PC-3 (cell line): ENCODE measurements around the gene TNP2. TPM values are rescaled to one million over a fixed set of nuclear protein-coding genes. Genes with fewer than 3 reads are reported as not detected.

Experiments
- ATAC-seq: fragments of 200-7000 bp; cut with Tn5 transposase; 2 replicates; pipeline ENCODE4 v1.9.1; 2020; ENCODE audit warnings: mild to moderate bottlenecking, moderate library complexity
- BruUV-seq: library from RNA; stranded (reverse); fragments of 400-500 nt; replicated peaks from 2 replicates; lab custom pipeline; 2021; lab: Mats Ljungman, UMichigan
- CTCF ChIA-PET: fragments of 300-600 bp; sonication (Branson Sonifier 250); formaldehyde crosslinking; loops from one replicate; lab custom pipeline; 2022; ENCODE audit warnings: antibody characterized with exemption; lab: Charles Lee
- POLR2A ChIA-PET: fragments of 300-600 bp; sonication (Branson Sonifier 250); formaldehyde crosslinking; loops from one replicate; lab custom pipeline; 2022; ENCODE audit warnings: antibody characterized with exemption; ENCODE audit not compliant: unreplicated experiment; lab: Charles Lee
- DNase-seq: peaks from one replicate; pipeline ENCODE4 v3.0.0-alpha.2; 2015
- H2AFZ ChIP-seq: fragments of 300-600 bp; sonication (generic); 2 replicates; pipeline ENCODE4 v1.6.0; 2016; ENCODE audit warnings: antibody characterized with exemption, low read length
- H3F3A ChIP-seq: fragments of 300-600 bp; sonication (generic); one replicate; pipeline ENCODE4 v1.6.0; 2017; ENCODE audit warnings: antibody characterized with exemption, low read length, control low read depth, mild to moderate bottlenecking; ENCODE audit not compliant: unreplicated experiment
- H3K27ac ChIP-seq: fragments of 300-600 bp; sonication (generic); 2 replicates; pipeline ENCODE4 v1.5.1; 2016; ENCODE audit warnings: mild to moderate bottlenecking, low read length
- H3K27me3 ChIP-seq: fragments of 300-600 bp; sonication (generic); 2 replicates; pipeline ENCODE4 v1.6.1; 2016; ENCODE audit warnings: low read length, mixed read lengths
- H3K36me3 ChIP-seq: fragments of 300-600 bp; sonication (generic); 2 replicates; pipeline ENCODE4 v1.6.1; 2016; ENCODE audit warnings: low read depth, mixed run types, low read length, mixed read lengths
- H3K4me1 ChIP-seq: fragments of 300-600 bp; sonication (generic); 2 replicates; pipeline ENCODE4 v1.5.1; 2016; ENCODE audit warnings: low read length; ENCODE audit not compliant: insufficient read depth
- H3K4me2 ChIP-seq: fragments of 300-600 bp; sonication (generic); 2 replicates; pipeline ENCODE4 v1.6.0; 2016; ENCODE audit warnings: low read length
- H3K4me3 ChIP-seq: fragments of 300-600 bp; sonication (generic); 2 replicates; pipeline ENCODE4 v1.5.1; 2016; ENCODE audit warnings: mild to moderate bottlenecking, low read length, mixed read lengths
- H3K79me2 ChIP-seq: fragments of 300-600 bp; sonication (generic); 2 replicates; pipeline ENCODE4 v1.6.1; 2017; ENCODE audit warnings: low read length, mixed read lengths
- H3K9ac ChIP-seq: fragments of 300-600 bp; sonication (generic); 2 replicates; pipeline ENCODE4 v1.6.0; 2016; ENCODE audit warnings: mild to moderate bottlenecking, low read length
- H3K9me2 ChIP-seq: fragments of 300-600 bp; sonication (generic); replicated peaks from 2 replicates; pipeline ENCODE4 v1.6.1; 2016; ENCODE audit warnings: mixed run types, low read length, mixed read lengths
- H3K9me3 ChIP-seq: fragments of 300-600 bp; sonication (generic); 2 replicates; pipeline ENCODE4 v1.6.1; 2016; ENCODE audit warnings: low read length, mixed read lengths
- H4K20me1 ChIP-seq: fragments of 300-600 bp; sonication (generic); 2 replicates; pipeline ENCODE4 v1.6.1; 2016; ENCODE audit warnings: low read length, mixed read lengths
- EZH2 ChIP-seq: fragments of 300-600 bp; sonication (generic); IDR thresholded peaks from one replicate; pipeline ENCODE4 v1.6.1; 2017; ENCODE audit warnings: antibody characterized with exemption, mild to moderate bottlenecking, low read length; ENCODE audit not compliant: unreplicated experiment
- EZH2phosphoT487 ChIP-seq: fragments of 300-600 bp; sonication (generic); IDR thresholded peaks from 2 replicates; pipeline ENCODE4 v1.6.1; 2018; ENCODE audit warnings: mild to moderate bottlenecking, antibody characterized with exemption, low read length, borderline replicate concordance
- intact Hi-C: fragments of 100-400 bp; cut with micrococcal nuclease; formaldehyde crosslinking; loops from 2 replicates; pipeline ENCODE4 v1.9.0; 2023
- total RNA-seq: library from RNA; depleted of rRNA; stranded (reverse); fragments of >200 nt; gene quantifications from 2 replicates; pipeline ENCODE4 v1.2.3, GENCODE V29; 2014
- TF ChIP-seq, protein P1 (sequence below): fragments of 300-600 bp; sonication (generic); conservative IDR thresholded peaks from 2 replicates; pipeline ENCODE4 v1.5.1; 2017; ENCODE audit warnings: antibody characterized with exemption, low read depth, mild to moderate bottlenecking, low read length

The TNP2 gene
- total RNA-seq, 1 experiment from 2014 or later, result not detected

GRCh38 chr16:11260596-11260966 lies 8.5 kb downstream of the TNP2 start:
- ChIA-PET CTCF (no interaction called here), POLR2A (no interaction called here)
- no peak overlapping the region for H2AFZ ChIP-seq
- H3K9ac ChIP-seq, result no peak overlapping the region
- H3K27me3 ChIP-seq, result no peaks in the 10 kb centered on the region
- H3F3A ChIP-seq, result no peaks in the 10 kb centered on the region
- H3K9me2 ChIP-seq, result no peaks in the 10 kb centered on the region
- H3K36me3 ChIP-seq, result no peaks in the 10 kb centered on the region
- no peaks in the 10 kb centered on the region for H4K20me1 ChIP-seq
- no peak for TF ChIP-seq EZH2
- TF ChIP-seq EZH2phosphoT487, result no peak
- TF ChIP-seq, protein P1, sequence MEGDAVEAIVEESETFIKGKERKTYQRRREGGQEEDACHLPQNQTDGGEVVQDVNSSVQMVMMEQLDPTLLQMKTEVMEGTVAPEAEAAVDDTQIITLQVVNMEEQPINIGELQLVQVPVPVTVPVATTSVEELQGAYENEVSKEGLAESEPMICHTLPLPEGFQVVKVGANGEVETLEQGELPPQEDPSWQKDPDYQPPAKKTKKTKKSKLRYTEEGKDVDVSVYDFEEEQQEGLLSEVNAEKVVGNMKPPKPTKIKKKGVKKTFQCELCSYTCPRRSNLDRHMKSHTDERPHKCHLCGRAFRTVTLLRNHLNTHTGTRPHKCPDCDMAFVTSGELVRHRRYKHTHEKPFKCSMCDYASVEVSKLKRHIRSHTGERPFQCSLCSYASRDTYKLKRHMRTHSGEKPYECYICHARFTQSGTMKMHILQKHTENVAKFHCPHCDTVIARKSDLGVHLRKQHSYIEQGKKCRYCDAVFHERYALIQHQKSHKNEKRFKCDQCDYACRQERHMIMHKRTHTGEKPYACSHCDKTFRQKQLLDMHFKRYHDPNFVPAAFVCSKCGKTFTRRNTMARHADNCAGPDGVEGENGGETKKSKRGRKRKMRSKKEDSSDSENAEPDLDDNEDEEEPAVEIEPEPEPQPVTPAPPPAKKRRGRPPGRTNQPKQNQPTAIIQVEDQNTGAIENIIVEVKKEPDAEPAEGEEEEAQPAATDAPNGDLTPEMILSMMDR, result no peak
- peaks cover 4% of the 10 kb centered on the region for H3K4me1 ChIP-seq
- peaks cover under 1% of the 10 kb centered on the region; the same call in 1 of the 2 replicates for H3K79me2 ChIP-seq
- no peak overlapping the region for H3K4me2 ChIP-seq
- H3K27ac ChIP-seq, result no peak overlapping the region
- no peaks in the 10 kb centered on the region for H3K9me3 ChIP-seq
- no TSS peak for BruUV-seq
- DNase-seq (no peak), ATAC-seq (no peak)
- no peak overlapping the region for H3K4me3 ChIP-seq
- intact Hi-C loops, result no loop called here

GRCh38 chr16:11259655-11260595 lies 9.2 kb downstream of the TNP2 start:
- CTCF ChIA-PET, result no interaction called here
- Histone ChIP-seq H3K4me1 (peaks cover 4% of the 10 kb centered on the region), H3F3A (no peaks in the 10 kb centered on the region), H3K9ac (no peak overlapping the region), H3K79me2 (peaks cover 7% of the 10 kb centered on the region), H3K4me2 (no peak overlapping the region), H3K27ac (no peak overlapping the region), H3K27me3 (no peaks in the 10 kb centered on the region), H3K4me3 (no peak overlapping the region), H3K36me3 (no peaks in the 10 kb centered on the region), H3K9me2 (no peaks in the 10 kb centered on the region), H3K9me3 (no peaks in the 10 kb centered on the region), H2AFZ (no peak overlapping the region), H4K20me1 (no peaks in the 10 kb centered on the region)
- no TSS peak for BruUV-seq
- POLR2A ChIA-PET, result no interaction called here
- intact Hi-C loops, result loop anchor here (5.0 to 10.0 kb wide), 2 partner anchors 97 to 125 kb away; no protein-coding TSS in a partner anchor
- ATAC-seq, result no peak
- no peak for DNase-seq
- TF ChIP-seq EZH2phosphoT487 (no peak), EZH2 (no peak)
- TF ChIP-seq, protein P1, result no peak
